Natural killer cell (primary cell): ENCODE data around the gene CRYGS. TPM values are rescaled to one million over a fixed set of nuclear protein-coding genes. Genes with fewer than 3 reads are reported as not detected.
"Not testable (repeated sequence)": the region's sequence is repeated elsewhere in the genome, so short reads cannot be mapped to it uniquely, and the experiment has no call there.

ENCODE experiments used
- ATAC-seq, 3 donors: fragments of 150-1000 bp in 2 of 3; fragments of 200-7000 bp in 1 of 3; cut with Tn5 transposase; 1 replicate in 1 of 3; 2 replicates in 2 of 3; pipeline ENCODE4 v1.10.0; 2021; ENCODE audit warnings: mild to moderate bottlenecking in 2 of 3, moderate library complexity in 2 of 3
- DNase-seq, 2 donors: peaks; one replicate each; pipeline versions ENCODE4 v3.0.0 to v3.0.0-alpha.2; 2013 to 2021; ENCODE audit warnings: mixed read lengths in 1 of 2
- H3K27ac ChIP-seq: one replicate; pipeline ENCODE4 v1.5.1; 2013; ENCODE audit warnings: mild to moderate bottlenecking, low read length
- H3K27me3 ChIP-seq: one replicate; pipeline ENCODE4 v1.6.1; 2013; ENCODE audit warnings: low read length; ENCODE audit not compliant: control insufficient read depth, insufficient read depth
- H3K36me3 ChIP-seq: one replicate; pipeline ENCODE4 v1.6.1; 2013; ENCODE audit warnings: low read length; ENCODE audit not compliant: control insufficient read depth, insufficient read depth
- H3K4me1 ChIP-seq: one replicate; pipeline ENCODE4 v1.6.1; 2013; ENCODE audit warnings: low read length; ENCODE audit not compliant: control insufficient read depth, insufficient read depth
- H3K4me3 ChIP-seq: one replicate; pipeline ENCODE4 v1.5.1; 2013; ENCODE audit warnings: low read length
- H3K9me3 ChIP-seq: one replicate; pipeline ENCODE4 v1.6.1; 2013; ENCODE audit warnings: low read length; ENCODE audit not compliant: control insufficient read depth, insufficient read depth
- H3K27ac Mint-ChIP-seq, 2 donors: one replicate each; pipeline ENCODE4 v1.8.0; 2022; ENCODE audit warnings: mild to moderate bottlenecking in 2 of 2, mixed read lengths in 2 of 2, moderate library complexity in 1 of 2
- H3K27me3 Mint-ChIP-seq, 2 donors: one replicate each; pipeline ENCODE4 v1.8.0; 2022; ENCODE audit warnings: low read depth in 2 of 2, mixed read lengths in 2 of 2
- H3K36me3 Mint-ChIP-seq: one replicate; pipeline ENCODE4 v1.8.0; 2022; ENCODE audit warnings: mixed read lengths
- H3K4me1 Mint-ChIP-seq, 2 donors: one replicate each; pipeline ENCODE4 v1.8.0; 2022; ENCODE audit warnings: mixed read lengths in 2 of 2
- H3K4me3 Mint-ChIP-seq: one replicate; pipeline ENCODE4 v1.8.0; 2022; ENCODE audit warnings: mild to moderate bottlenecking, moderate library complexity, mixed read lengths
- H3K9me3 Mint-ChIP-seq, 2 donors: one replicate each; pipeline ENCODE4 v1.8.0; 2022; ENCODE audit warnings: mixed read lengths in 2 of 2
- WGBS: methylation state at CpG from one replicate; pipeline ENCODE4 v1.1.7; 2013; ENCODE audit warnings: missing lambda C conversion rate; ENCODE audit not compliant: insufficient coverage; 5-methylcytosine and 5-hydroxymethylcytosine counted together
- intact Hi-C: fragments of 100-400 bp; cut with micrococcal nuclease; formaldehyde crosslinking; loops from one replicate; pipeline ENCODE4 v1.14.2; 2022
- total RNA-seq, 4 donors: library from RNA; stranded (reverse); fragments of 120-200 nt in 1 of 4; gene quantifications; one replicate each; pipeline versions ENCODE4 v1.2.3 to v1.2.4, GENCODE V29; 2013 to 2022
- TF ChIP-seq, protein P1 (sequence below): fragments of 200-600 bp; IDR thresholded peaks from one replicate; pipeline ENCODE4 v1.8.0; 2022; ENCODE audit warnings: antibody characterized with exemption

CRYGS gene
- total RNA-seq, 3 donors from 2014 or later (not counting 1 experiment from before 2014, with no cell fraction given) = 2.1 to 3.4 (median 2.5) TPM

DNA sequence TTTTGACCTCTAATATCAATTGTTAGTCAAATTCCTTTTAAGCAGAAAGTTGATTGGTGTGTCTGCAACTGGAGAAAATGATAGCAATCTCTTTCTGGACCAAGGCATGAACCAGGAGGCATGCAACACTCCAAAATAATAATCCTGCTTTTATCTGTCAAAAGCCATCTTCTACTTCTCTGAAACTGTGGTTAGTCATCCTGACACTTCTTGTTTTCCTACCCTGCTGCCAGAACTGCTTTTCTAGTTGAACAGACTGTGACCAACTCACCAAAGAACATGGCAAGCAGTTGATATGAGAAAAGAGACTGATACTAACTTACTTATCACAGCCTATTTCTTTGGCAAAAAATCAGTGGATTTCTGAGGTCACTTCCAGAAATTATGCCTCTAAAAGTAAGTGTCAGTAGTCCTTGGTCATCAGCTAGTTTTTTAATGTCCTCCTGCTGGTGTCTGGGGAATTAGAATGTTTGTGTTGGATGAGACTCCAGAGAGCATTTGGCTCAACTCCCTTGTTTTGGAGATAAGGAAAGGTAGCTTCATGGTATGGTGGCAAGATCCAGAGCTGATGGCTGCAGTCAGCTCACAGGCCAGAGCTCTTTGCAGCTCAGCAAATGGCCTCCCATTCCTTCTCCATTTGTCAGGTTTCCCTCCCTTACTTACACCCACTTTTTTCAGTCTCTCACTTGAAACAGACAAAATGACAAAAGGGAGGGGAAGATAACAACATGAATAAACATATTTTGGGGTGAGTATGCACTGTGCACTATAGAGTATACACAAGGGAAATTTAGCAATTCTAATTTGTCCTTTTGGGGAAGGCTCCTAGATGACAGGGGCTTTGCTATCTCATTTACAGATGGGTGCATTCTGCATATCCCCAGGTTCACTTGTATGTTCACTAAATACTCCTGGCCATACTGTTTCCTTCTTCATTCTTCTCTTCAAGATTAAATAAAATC is 7.0 kb downstream of the CRYGS start:
- Histone ChIP-seq H3K4me1 (peaks cover 19% of the 10 kb centered on the region), H3K27ac (no peak overlapping the region), H3K9me3 (no peaks in the 10 kb centered on the region), H3K4me3 (no peak overlapping the region), H3K36me3 (no peaks in the 10 kb centered on the region), H3K27me3 (no peaks in the 10 kb centered on the region)
- TF ChIP-seq, protein P1, sequence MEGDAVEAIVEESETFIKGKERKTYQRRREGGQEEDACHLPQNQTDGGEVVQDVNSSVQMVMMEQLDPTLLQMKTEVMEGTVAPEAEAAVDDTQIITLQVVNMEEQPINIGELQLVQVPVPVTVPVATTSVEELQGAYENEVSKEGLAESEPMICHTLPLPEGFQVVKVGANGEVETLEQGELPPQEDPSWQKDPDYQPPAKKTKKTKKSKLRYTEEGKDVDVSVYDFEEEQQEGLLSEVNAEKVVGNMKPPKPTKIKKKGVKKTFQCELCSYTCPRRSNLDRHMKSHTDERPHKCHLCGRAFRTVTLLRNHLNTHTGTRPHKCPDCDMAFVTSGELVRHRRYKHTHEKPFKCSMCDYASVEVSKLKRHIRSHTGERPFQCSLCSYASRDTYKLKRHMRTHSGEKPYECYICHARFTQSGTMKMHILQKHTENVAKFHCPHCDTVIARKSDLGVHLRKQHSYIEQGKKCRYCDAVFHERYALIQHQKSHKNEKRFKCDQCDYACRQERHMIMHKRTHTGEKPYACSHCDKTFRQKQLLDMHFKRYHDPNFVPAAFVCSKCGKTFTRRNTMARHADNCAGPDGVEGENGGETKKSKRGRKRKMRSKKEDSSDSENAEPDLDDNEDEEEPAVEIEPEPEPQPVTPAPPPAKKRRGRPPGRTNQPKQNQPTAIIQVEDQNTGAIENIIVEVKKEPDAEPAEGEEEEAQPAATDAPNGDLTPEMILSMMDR = no peak
- Mint-ChIP-seq H3K9me3 (no peaks in the 10 kb centered on the region), H3K27me3 (no peaks in the 10 kb centered on the region), H3K27ac (peak overlapping the region in 1 of 2 donors; percentile 12), H3K36me3 (no peaks in the 10 kb centered on the region), H3K4me1 (peaks cover 18 to 21% of the 10 kb centered on the region in 2 donors), H3K4me3 (no peak overlapping the region)
- DNase-seq (no peak), ATAC-seq (no peak)
- intact Hi-C loops = no loop called here

DNA sequence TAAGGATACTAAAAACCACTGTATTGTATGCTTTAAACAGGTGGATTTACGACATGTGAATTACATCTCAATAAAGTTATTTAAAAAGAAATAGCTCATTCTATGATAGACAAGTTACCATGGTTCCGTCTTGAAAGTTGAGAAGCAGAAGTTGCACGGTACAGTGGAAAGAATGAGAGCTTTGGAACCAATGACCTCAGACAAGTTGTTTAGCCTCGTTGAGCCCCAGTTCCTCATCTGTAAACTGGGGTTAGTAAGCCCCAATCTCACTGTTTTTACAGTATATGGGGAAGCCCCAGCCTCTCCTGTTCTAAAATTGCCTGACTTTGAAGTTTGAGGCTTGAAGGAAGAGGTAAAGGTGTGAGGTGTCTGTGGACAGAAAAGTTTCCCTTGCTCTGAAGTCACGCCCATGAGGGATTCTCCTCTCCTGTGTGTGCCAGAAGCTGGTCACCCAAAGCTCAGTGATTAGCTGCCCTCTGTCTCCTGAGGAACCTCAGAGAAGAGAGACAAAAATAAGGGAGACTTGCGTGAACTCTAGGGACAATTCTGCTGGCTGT is 10.0 kb downstream of the CRYGS start:
- TF ChIP-seq, protein P1 = no peak

DNA sequence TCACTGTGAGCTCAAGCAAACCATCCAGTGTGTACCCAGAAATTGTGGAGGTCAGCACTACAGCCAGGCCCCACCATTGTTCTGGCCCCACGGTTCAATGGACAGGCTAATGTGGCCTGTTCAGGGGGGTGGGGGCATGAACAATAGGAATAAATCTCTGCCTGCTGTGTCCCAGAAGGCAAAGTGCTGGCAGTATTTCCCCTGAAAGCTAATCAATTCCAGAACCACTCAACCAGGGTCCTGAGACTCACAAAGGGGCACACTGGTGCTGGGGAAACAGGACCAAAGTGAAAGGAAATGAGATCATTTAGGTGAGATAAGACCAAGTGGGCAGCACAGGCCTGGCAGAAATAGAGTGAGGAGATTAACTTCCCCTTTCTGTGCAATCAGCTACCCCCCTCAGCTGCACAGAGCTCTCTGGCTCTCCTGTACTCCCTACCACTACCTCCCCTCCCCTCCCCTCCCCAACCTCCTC is 11.5 kb downstream of the CRYGS start:
- 36% methylated on average over 1 of the region's 1 CpG for WGBS
- H3K9me3 ChIP-seq = no peaks in the 10 kb centered on the region
- H3K27me3 ChIP-seq = no peaks in the 10 kb centered on the region
- peak overlapping the region; percentile 64 for H3K27ac ChIP-seq
- no peak overlapping the region for H3K27ac Mint-ChIP-seq
- intact Hi-C loops = no loop called here
- H3K9me3 Mint-ChIP-seq = no peaks in the 10 kb centered on the region
- H3K36me3 ChIP-seq = no peaks in the 10 kb centered on the region
- ATAC-seq (peak in 1 of 3 donors; percentile 30), DNase-seq (no peak)
- H3K36me3 Mint-ChIP-seq = no peaks in the 10 kb centered on the region
- H3K4me1 Mint-ChIP-seq = peaks cover 10 to 13% of the 10 kb centered on the region in 2 donors
- no peak overlapping the region for H3K4me3 Mint-ChIP-seq
- peaks cover 25% of the 10 kb centered on the region for H3K4me1 ChIP-seq
- H3K4me3 ChIP-seq = no peak overlapping the region
- TF ChIP-seq, protein P1 = no peak
- no peaks in the 10 kb centered on the region for H3K27me3 Mint-ChIP-seq

More for the DNA sequence above, 10.0 kb downstream of the CRYGS start:
- Histone ChIP-seq H3K4me3 (no peak overlapping the region), H3K27ac (peak overlapping the region; percentile 67), H3K27me3 (no peaks in the 10 kb centered on the region), H3K36me3 (no peaks in the 10 kb centered on the region), H3K4me1 (peaks cover 24% of the 10 kb centered on the region), H3K9me3 (no peaks in the 10 kb centered on the region)
- peak; percentile 69 to 84 (median 81) for ATAC-seq
- H3K36me3 Mint-ChIP-seq = no peaks in the 10 kb centered on the region
- no peaks in the 10 kb centered on the region for H3K27me3 Mint-ChIP-seq
- WGBS = 22% methylated on average over 5 of the region's 6 CpGs
- intact Hi-C loops = no loop called here
- peaks cover 10 to 13% of the 10 kb centered on the region in 2 donors for H3K4me1 Mint-ChIP-seq
- no peak overlapping the region for H3K27ac Mint-ChIP-seq
- H3K9me3 Mint-ChIP-seq = no peaks in the 10 kb centered on the region
- H3K4me3 Mint-ChIP-seq = no peak overlapping the region
- DNase-seq = peak in 1 of 2 donors; percentile 78

DNA sequence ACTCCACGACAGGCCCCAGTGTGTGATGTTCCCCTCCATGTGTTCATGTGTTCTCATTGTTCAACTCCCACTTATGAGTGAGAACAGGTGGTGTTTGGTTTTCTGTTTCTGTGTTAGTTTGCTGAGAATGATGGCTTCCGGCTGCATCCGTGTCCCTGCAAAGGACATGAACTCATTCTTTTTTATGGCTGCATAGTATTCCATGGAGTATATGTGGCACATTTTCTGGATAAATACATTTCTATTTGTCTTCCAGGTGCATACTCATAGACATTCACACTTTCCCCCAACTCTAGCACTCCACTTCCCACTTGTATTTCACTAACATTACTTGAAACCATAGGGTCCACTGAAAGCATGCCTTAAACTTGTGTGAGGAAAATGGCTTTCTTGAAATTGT is 12.5 kb downstream of the CRYGS start:
- H3K27me3 ChIP-seq, H3K9me3 ChIP-seq, H3K27me3 Mint-ChIP-seq, intact Hi-C loops, H3K27ac Mint-ChIP-seq, H3K36me3 ChIP-seq, H3K4me3 ChIP-seq, H3K36me3 Mint-ChIP-seq, H3K4me3 Mint-ChIP-seq, H3K27ac ChIP-seq, H3K9me3 Mint-ChIP-seq, DNase-seq, ATAC-seq: not testable (repeated sequence)
- H3K4me1 ChIP-seq = peaks cover 25% of the 10 kb centered on the region
- H3K4me1 Mint-ChIP-seq = peaks cover 10 to 13% of the 10 kb centered on the region in 2 donors
- WGBS = 100% methylated on average over 2 of the region's 3 CpGs
